CD4-positive, alpha-beta T cell (primary cell): ENCODE results near the gene WDR38. TPM values are rescaled to one million over a fixed set of nuclear protein-coding genes. Genes with fewer than 3 reads are reported as not detected.
A peak's percentile ranks its signal among the peaks of the same experiment; 100 is the strongest.

ENCODE experiments used
- ATAC-seq: fragments of 200-7000 bp; cut with Tn5 transposase; one replicate; pipeline ENCODE4 v1.10.0; 2022; ENCODE audit warnings: mild to moderate bottlenecking; ENCODE audit not compliant: poor library complexity
- CTCF ChIA-PET: fragments of 350-600 bp; sonication (Branson Sonifier 250); formaldehyde crosslinking; loops from one replicate; lab custom pipeline; 2021; ENCODE audit warnings: antibody characterized with exemption, inconsistent platforms; lab: Charles Lee
- POLR2A ChIA-PET: fragments of 350-600 bp; sonication (Branson Sonifier 250); formaldehyde crosslinking; loops from one replicate; lab custom pipeline; 2021; ENCODE audit warnings: antibody characterized with exemption, inconsistent platforms; lab: Charles Lee
- DNase-seq, 14 experiments: peaks; one replicate each; pipeline ENCODE4 v3.0.0-alpha.2; 2013 to 2020; ENCODE audit warnings: mixed read lengths in 2 of 14
- H3K27ac ChIP-seq, 2 donors: one replicate each; pipeline versions ENCODE4 v1.5.1 to v1.7.0; 2013; ENCODE audit warnings: low read length in 2 of 2, low read depth in 1 of 2, mild to moderate bottlenecking in 1 of 2
- H3K27me3 ChIP-seq, 2 experiments: 1 replicate in 1 of 2; 2 replicates in 1 of 2; pipeline versions ENCODE4 v1.6.1 to v1.7.0; 2013; ENCODE audit warnings: low read length in 2 of 2, control low read depth in 1 of 2, mild to moderate bottlenecking in 1 of 2, moderate library complexity in 1 of 2; ENCODE audit not compliant: insufficient read depth in 2 of 2, control insufficient read depth in 1 of 2
- H3K36me3 ChIP-seq: one replicate; pipeline ENCODE4 v1.6.1; 2013; ENCODE audit warnings: low read length, control low read depth; ENCODE audit not compliant: insufficient read depth
- H3K4me1 ChIP-seq: one replicate; pipeline ENCODE4 v1.6.1; 2013; ENCODE audit warnings: low read length, control low read depth; ENCODE audit not compliant: insufficient read depth
- H3K4me3 ChIP-seq: one replicate; pipeline ENCODE4 v1.5.1; 2013; ENCODE audit warnings: mild to moderate bottlenecking, low read length, moderate library complexity
- H3K9me3 ChIP-seq, 2 experiments: 1 replicate in 1 of 2; 2 replicates in 1 of 2; pipeline versions ENCODE4 v1.6.1 to v1.7.0; 2013; ENCODE audit warnings: low read length in 2 of 2, mild to moderate bottlenecking in 2 of 2, control low read depth in 1 of 2, moderate library complexity in 1 of 2; ENCODE audit not compliant: control insufficient read depth in 1 of 2, insufficient read depth in 1 of 2
- H3K27ac Mint-ChIP-seq: one replicate; pipeline ENCODE4 v1.8.0; 2020; ENCODE audit warnings: mixed read lengths
- H3K27me3 Mint-ChIP-seq: one replicate; pipeline ENCODE4 v1.8.0; 2021; ENCODE audit warnings: mixed read lengths
- H3K36me3 Mint-ChIP-seq: one replicate; pipeline ENCODE4 v1.8.0; 2021; ENCODE audit warnings: low read depth, mixed read lengths
- H3K4me1 Mint-ChIP-seq: one replicate; pipeline ENCODE4 v1.8.0; 2021; ENCODE audit warnings: low read depth, mixed read lengths
- H3K4me3 Mint-ChIP-seq: one replicate; pipeline ENCODE4 v1.8.0; 2020; ENCODE audit warnings: mild to moderate bottlenecking, mixed read lengths
- H3K9me3 Mint-ChIP-seq: one replicate; pipeline ENCODE4 v1.8.0; 2020; ENCODE audit warnings: mixed read lengths
- intact Hi-C, 2 experiments: fragments of 100-400 bp; cut with DNase I in 1 of 2; cut with micrococcal nuclease in 1 of 2; formaldehyde crosslinking; loops; one replicate each; pipeline versions ENCODE4 v1.15.1 to v1.9.0; 2023 to 2025; cut with DNase I, micrococcal nuclease
- total RNA-seq, 174 experiments: library from RNA in 2 of 174; stranded (reverse) in 2 of 174; gene quantifications; one replicate each; pipeline ENCODE4 v1.2.3 and lab custom pipeline; 2021 to 2026
- TF ChIP-seq, protein P1 (sequence below): fragments of 200-600 bp; IDR thresholded peaks from one replicate; pipeline ENCODE4 v1.8.0; 2022; ENCODE audit warnings: antibody characterized with exemption, mild to moderate bottlenecking

WDR38 gene
- total RNA-seq, 2 experiments from 2014 or later, result not detected

DNA sequence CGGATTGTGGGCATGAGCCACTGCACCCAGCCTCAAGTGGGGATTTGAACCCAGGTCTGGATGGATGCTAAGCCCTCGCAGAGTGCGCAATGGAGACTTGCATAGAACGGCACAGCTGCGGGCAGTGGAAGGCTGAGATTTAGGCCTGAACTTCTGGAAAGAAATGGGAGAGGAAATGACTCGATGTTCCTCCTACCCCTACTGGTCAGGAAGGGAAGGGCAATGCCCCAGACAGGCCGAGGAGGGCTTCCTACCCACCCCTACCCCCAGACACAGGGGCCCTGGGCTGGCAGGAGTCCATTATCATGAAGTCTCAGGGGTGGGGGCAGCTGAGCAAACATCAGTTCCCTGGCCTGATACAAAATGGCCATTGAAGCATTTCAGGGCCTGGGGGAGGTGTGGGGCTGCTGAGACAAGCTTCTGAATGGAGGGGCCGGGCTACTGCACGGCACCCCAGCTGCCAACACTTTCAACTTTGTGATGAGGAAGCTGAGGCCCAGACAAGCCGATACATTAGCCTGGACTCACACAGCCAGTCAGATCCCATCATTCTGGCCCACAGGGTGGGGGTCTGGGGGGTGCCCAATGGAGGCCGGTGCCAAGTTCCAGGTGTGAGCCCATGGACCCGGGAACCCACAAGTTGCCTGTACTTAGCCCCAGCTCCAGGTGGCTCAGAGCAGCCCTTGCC, 13.5 kb upstream of the WDR38 start:
- peaks cover 3 to 19% of the 10 kb centered on the region in 2 experiments for H3K27me3 ChIP-seq
- no peaks in the 10 kb centered on the region for H3K9me3 ChIP-seq
- TF ChIP-seq, protein P1, sequence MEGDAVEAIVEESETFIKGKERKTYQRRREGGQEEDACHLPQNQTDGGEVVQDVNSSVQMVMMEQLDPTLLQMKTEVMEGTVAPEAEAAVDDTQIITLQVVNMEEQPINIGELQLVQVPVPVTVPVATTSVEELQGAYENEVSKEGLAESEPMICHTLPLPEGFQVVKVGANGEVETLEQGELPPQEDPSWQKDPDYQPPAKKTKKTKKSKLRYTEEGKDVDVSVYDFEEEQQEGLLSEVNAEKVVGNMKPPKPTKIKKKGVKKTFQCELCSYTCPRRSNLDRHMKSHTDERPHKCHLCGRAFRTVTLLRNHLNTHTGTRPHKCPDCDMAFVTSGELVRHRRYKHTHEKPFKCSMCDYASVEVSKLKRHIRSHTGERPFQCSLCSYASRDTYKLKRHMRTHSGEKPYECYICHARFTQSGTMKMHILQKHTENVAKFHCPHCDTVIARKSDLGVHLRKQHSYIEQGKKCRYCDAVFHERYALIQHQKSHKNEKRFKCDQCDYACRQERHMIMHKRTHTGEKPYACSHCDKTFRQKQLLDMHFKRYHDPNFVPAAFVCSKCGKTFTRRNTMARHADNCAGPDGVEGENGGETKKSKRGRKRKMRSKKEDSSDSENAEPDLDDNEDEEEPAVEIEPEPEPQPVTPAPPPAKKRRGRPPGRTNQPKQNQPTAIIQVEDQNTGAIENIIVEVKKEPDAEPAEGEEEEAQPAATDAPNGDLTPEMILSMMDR, result no peak
- DNase-seq (peak in 1 of 14 experiments; percentile 20), ATAC-seq (no peak)
- no peak overlapping the region for H3K4me3 Mint-ChIP-seq
- no peaks in the 10 kb centered on the region for H3K36me3 Mint-ChIP-seq
- no peaks in the 10 kb centered on the region for H3K36me3 ChIP-seq
- no peaks in the 10 kb centered on the region for H3K4me1 ChIP-seq
- ChIA-PET CTCF (interaction anchor here (1.4 to 2.9 kb wide), 2 partner anchors 13 to 17 kb away, joined by 5 to 16 read pairs; partner anchors contain the start of gene WDR38), POLR2A (no interaction called here)
- intact Hi-C loops, result no loop called here
- H3K9me3 Mint-ChIP-seq, result no peaks in the 10 kb centered on the region
- no peaks in the 10 kb centered on the region for H3K4me1 Mint-ChIP-seq
- H3K27ac Mint-ChIP-seq, result no peak overlapping the region
- H3K27ac ChIP-seq, result no peak overlapping the region
- no peak overlapping the region for H3K4me3 ChIP-seq
- peaks cover 41% of the 10 kb centered on the region for H3K27me3 Mint-ChIP-seq

DNA sequence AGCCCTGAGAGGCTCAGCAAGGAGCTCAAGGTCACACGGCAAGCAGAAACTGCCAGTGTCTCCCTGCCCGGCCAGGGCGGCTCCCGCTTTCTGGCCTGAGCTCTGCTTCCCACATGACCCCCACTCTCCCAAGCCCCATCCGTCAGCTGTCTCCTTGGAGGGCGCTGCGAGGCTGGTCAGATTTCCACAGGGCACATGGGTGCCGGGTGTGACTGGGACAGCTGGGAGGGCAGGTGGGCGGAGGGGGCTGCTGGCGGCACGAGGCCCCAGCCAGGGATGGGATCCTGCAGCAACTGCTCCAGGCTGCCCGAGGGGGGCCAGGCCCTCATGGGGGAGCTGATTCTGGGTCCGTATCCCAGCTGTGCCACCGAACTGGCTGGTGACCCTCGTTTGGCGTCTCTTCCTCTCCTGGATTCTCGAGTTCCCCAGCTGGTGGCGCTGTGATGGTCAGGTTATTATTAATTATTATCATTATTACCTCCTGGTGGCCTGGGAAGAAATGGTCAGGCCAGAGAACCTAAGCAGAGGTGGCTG, 12.9 kb upstream of the WDR38 start:
- Histone ChIP-seq H3K36me3 (no peaks in the 10 kb centered on the region), H3K27ac (no peak overlapping the region), H3K27me3 (peaks cover 3 to 19% of the 10 kb centered on the region in 2 experiments), H3K9me3 (no peaks in the 10 kb centered on the region), H3K4me1 (no peaks in the 10 kb centered on the region), H3K4me3 (no peak overlapping the region)
- ChIA-PET CTCF (interaction anchor here (1.4 to 2.9 kb wide), 2 partner anchors 13 to 16 kb away, joined by 5 to 16 read pairs; partner anchors contain the start of gene WDR38), POLR2A (no interaction called here)
- intact Hi-C loops, result no loop called here
- no peaks in the 10 kb centered on the region for H3K36me3 Mint-ChIP-seq
- H3K4me1 Mint-ChIP-seq, result no peaks in the 10 kb centered on the region
- H3K4me3 Mint-ChIP-seq, result no peak overlapping the region
- peaks cover 37% of the 10 kb centered on the region for H3K27me3 Mint-ChIP-seq
- H3K27ac Mint-ChIP-seq, result no peak overlapping the region
- no peak for DNase-seq
- no peak for ATAC-seq
- TF ChIP-seq, protein P1, result no peak
- no peaks in the 10 kb centered on the region for H3K9me3 Mint-ChIP-seq

DNA sequence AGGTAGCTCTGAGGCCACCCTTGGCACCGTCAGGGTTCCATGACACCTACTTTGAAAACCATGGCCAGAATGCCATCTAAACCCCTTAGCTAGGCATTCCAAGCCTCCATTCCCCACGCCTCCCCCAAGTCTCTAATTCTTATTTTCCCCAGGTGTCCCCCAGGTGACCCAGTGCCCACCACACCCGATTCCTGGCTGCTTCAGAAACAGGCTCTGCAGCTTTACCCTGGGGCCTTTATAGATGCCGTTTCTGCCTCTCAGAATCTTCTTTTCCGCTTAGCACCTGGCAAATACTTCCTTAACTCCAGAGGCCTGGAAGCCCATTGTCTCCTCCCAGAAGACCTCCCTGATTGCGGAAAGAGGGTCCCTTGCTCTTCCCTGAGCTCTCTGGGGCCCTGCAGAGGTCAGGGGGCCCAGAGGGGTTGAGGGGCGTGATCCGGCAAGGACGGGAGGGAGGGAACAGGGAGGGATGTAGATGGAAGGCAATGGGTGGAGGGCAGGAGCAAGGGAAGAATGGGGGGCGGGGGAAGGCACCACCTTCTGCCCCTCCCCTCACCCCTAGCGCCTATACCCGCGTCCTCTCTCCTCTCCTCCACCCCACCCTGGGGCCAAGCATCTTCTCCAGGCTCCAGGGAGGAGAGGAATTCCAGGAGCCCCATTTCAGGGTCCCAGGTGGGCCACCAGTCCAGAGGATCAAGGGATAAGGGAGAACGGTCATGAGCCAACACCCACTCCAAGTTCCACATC, 12.0 kb upstream of the WDR38 start:
- intact Hi-C loops, result no loop called here
- Mint-ChIP-seq H3K27ac (no peak overlapping the region), H3K27me3 (peaks cover 31% of the 10 kb centered on the region), H3K4me1 (no peaks in the 10 kb centered on the region), H3K4me3 (no peak overlapping the region), H3K9me3 (no peaks in the 10 kb centered on the region), H3K36me3 (no peaks in the 10 kb centered on the region)
- Histone ChIP-seq H3K9me3 (no peaks in the 10 kb centered on the region), H3K27ac (no peak overlapping the region), H3K4me1 (no peaks in the 10 kb centered on the region), H3K4me3 (no peak overlapping the region), H3K27me3 (peaks cover 3 to 19% of the 10 kb centered on the region in 2 experiments), H3K36me3 (no peaks in the 10 kb centered on the region)
- POLR2A ChIA-PET, result no interaction called here
- DNase-seq (no peak), ATAC-seq (no peak)
- TF ChIP-seq, protein P1, result no peak
- CTCF ChIA-PET, result interaction anchor here (1.4 to 2.9 kb wide), 2 partner anchors 12 to 15 kb away, joined by 5 to 16 read pairs; partner anchors contain the start of gene WDR38
